ENCODE results near the gene DUSP6. TPM values are rescaled to one million over a fixed set of nuclear protein-coding genes. Genes with fewer than 3 reads are reported as not detected.
A peak's percentile ranks its signal among the peaks of the same experiment; 100 is the strongest.

The DUSP6 gene
- total and polyA plus RNA-seq, 2 of the 13 experiments (the other 11 are each of a cell fraction or from before 2014, with no cell fraction given) = 40.9 to 161 TPM

- TF ChIP-seq ARNTL (CRISPR knock-in tag; IDR thresholded peaks at IDR 0.05) (peak; percentile 84), RFX1 (IDR thresholded peaks at IDR 0.05) (no peak), ZSCAN30 (CRISPR knock-in tag; IDR thresholded peaks at IDR 0.05) (no peak), HNRNPL (IDR thresholded peaks at IDR 0.05; ENCODE audit: low read depth, low read length) (no peak), NR2F6 (IDR thresholded peaks at IDR 0.05) (0 out of 2 replicates have a peak, but pooled peaks have one; percentile 16), NR2F6 (CRISPR knock-in tag; IDR thresholded peaks at IDR 0.05) (peak; percentile 81), ZNF841 (CRISPR knock-in tag; IDR thresholded peaks at IDR 0.05; ENCODE audit: borderline replicate concordance) (no peak), SPEN (CRISPR knock-in tag; IDR thresholded peaks at IDR 0.05; ENCODE audit: low read depth) (peak; percentile 63; the same call in 1 of the 2 replicates), ZNF720 (CRISPR knock-in tag; IDR thresholded peaks at IDR 0.05) (no peak), TCF7 (IDR thresholded peaks at IDR 0.05; ENCODE audit: low read depth) (peak; percentile 22; the same call in 1 of the 2 replicates), ZNF496 (CRISPR knock-in tag; IDR thresholded peaks at IDR 0.05; ENCODE audit: insufficient replicate concordance) (no peak), NR2F2 (IDR thresholded peaks at IDR 0.05; ENCODE audit: borderline replicate concordance, low read depth) (no peak), ZNF10 (CRISPR knock-in tag; IDR thresholded peaks at IDR 0.05; ENCODE audit: borderline replicate concordance, low read depth) (no peak), MIER3 (CRISPR knock-in tag; IDR thresholded peaks at IDR 0.05; ENCODE audit: borderline replicate concordance) (peak; percentile 64; the same call in 1 of the 2 replicates), ZNF574 (CRISPR knock-in tag; IDR thresholded peaks at IDR 0.05) (peak; percentile 51), IRF9 (CRISPR knock-in tag; IDR thresholded peaks at IDR 0.05; ENCODE audit: borderline replicate concordance) (0 out of 2 replicates have a peak, but pooled peaks have one; percentile 23), ZNF614 (CRISPR knock-in tag; IDR thresholded peaks at IDR 0.05; ENCODE audit: borderline replicate concordance) (no peak; the same call in 1 of the 2 replicates), GTF3A (CRISPR knock-in tag; conservative IDR thresholded peaks at IDR 0.05) (no peak), HOMEZ (CRISPR knock-in tag; IDR thresholded peaks at IDR 0.05; ENCODE audit: low read depth) (peak; percentile 43; the same call in 1 of the 2 replicates), TMF1 (CRISPR knock-in tag; IDR thresholded peaks at IDR 0.05; ENCODE audit: low read depth) (no peak), ZNF772 (CRISPR knock-in tag; IDR thresholded peaks at IDR 0.05) (no peak), KLF6 (CRISPR knock-in tag; IDR thresholded peaks at IDR 0.05) (no peak; the same call in 1 of the 2 replicates), ZNF660 (CRISPR knock-in tag; IDR thresholded peaks at IDR 0.05; ENCODE audit: borderline replicate concordance, low read depth) (no peak), ZNF180 (CRISPR knock-in tag; IDR thresholded peaks at IDR 0.05; ENCODE audit: borderline replicate concordance, low read depth) (no peak), HCFC1 (IDR thresholded peaks at IDR 0.05; ENCODE audit: low read depth, low read length) (no peak)
- TF ChIP-seq, protein P1, sequence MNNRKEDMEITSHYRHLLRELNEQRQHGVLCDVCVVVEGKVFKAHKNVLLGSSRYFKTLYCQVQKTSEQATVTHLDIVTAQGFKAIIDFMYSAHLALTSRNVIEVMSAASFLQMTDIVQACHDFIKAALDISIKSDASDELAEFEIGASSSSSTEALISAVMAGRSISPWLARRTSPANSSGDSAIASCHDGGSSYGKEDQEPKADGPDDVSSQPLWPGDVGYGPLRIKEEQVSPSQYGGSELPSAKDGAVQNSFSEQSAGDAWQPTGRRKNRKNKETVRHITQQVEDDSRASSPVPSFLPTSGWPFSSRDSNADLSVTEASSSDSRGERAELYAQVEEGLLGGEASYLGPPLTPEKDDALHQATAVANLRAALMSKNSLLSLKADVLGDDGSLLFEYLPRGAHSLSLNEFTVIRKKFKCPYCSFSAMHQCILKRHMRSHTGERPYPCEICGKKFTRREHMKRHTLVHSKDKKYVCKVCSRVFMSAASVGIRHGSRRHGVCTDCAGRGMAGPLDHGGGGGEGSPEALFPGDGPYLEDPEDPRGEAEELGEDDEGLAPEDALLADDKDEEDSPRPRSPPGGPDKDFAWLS (CRISPR knock-in tag; IDR thresholded peaks at IDR 0.05; ENCODE audit: borderline replicate concordance) = no peak
Measured at GRCh38 chr12:89357297-89357730, 5.0 kb upstream of the DUSP6 start (continued).
